Ectodermal cell (in vitro differentiated cells): ENCODE measurements around the gene CMKLR1.

Experiments used
- H3K27ac ChIP-seq: 2 replicates; pipeline ENCODE4 v1.7.0; 2013; ENCODE audit warnings: mild to moderate bottlenecking, low read depth, low read length; ENCODE audit not compliant: insufficient read depth, poor library complexity, severe bottlenecking
- H3K27me3 ChIP-seq: 2 replicates; pipeline ENCODE4 v1.7.0; 2013; ENCODE audit warnings: mild to moderate bottlenecking, low read length; ENCODE audit not compliant: insufficient read depth, control insufficient read depth, poor library complexity, severe bottlenecking
- H3K36me3 ChIP-seq: one replicate; pipeline ENCODE4 v1.7.0; 2013; ENCODE audit warnings: low read length; ENCODE audit not compliant: control insufficient read depth, insufficient read depth
- H3K4me1 ChIP-seq: one replicate; pipeline ENCODE4 v1.7.0; 2013; ENCODE audit warnings: low read length; ENCODE audit not compliant: control insufficient read depth, insufficient read depth
- H3K4me3 ChIP-seq: 2 replicates; pipeline ENCODE4 v1.7.0; 2013; ENCODE audit warnings: low read depth, low read length, control low read depth; ENCODE audit not compliant: insufficient read depth
- H3K9me3 ChIP-seq: 2 replicates; pipeline ENCODE4 v1.7.0; 2013; ENCODE audit warnings: mild to moderate bottlenecking, low read length, moderate library complexity; ENCODE audit not compliant: control insufficient read depth
- WGBS, 2 experiments: methylation state at CpG; one replicate each; pipeline ENCODE4 v1.1.7; 2013; ENCODE audit warnings: missing lambda C conversion rate in 2 of 2; 5-methylcytosine and 5-hydroxymethylcytosine counted together

The CMKLR1 gene

GRCh38 chr12:108254030-108254429 lies 85.1 kb downstream of the CMKLR1 start:
- 76 to 83% methylated on average over 5 of the region's 5 CpGs for WGBS, 2 experiments
- no peaks in the 10 kb centered on the region for H3K36me3 ChIP-seq
- H3K27me3 ChIP-seq: no peaks in the 10 kb centered on the region
- H3K27ac ChIP-seq: no peak overlapping the region
- no peak overlapping the region for H3K4me3 ChIP-seq
- peaks cover 36% of the 10 kb centered on the region for H3K4me1 ChIP-seq
- H3K9me3 ChIP-seq: no peaks in the 10 kb centered on the region

GRCh38 chr12:108253540-108253939 lies 85.6 kb downstream of the CMKLR1 start:
- Histone ChIP-seq H3K27ac (no peak overlapping the region), H3K27me3 (no peaks in the 10 kb centered on the region), H3K36me3 (no peaks in the 10 kb centered on the region), H3K9me3 (no peaks in the 10 kb centered on the region), H3K4me1 (peaks cover 36% of the 10 kb centered on the region), H3K4me3 (no peak overlapping the region)
- 9 to 16% methylated on average over 4 of the region's 4 CpGs for WGBS, 2 experiments

- Histone ChIP-seq H3K4me3 (no peak overlapping the region), H3K4me1 (peaks cover 36% of the 10 kb centered on the region), H3K36me3 (no peaks in the 10 kb centered on the region), H3K27me3 (no peaks in the 10 kb centered on the region), H3K27ac (no peak overlapping the region), H3K9me3 (no peaks in the 10 kb centered on the region)
- WGBS, 2 experiments: 93% methylated on average over 7 of the region's 7 CpGs
Observed at GRCh38 chr12:108252523-108252922, 86.6 kb downstream of the CMKLR1 start.

- no peaks in the 10 kb centered on the region for H3K36me3 ChIP-seq
- no peak overlapping the region for H3K27ac ChIP-seq
- peaks cover 13% of the 10 kb centered on the region for H3K4me1 ChIP-seq
- no peaks in the 10 kb centered on the region for H3K27me3 ChIP-seq
- no peaks in the 10 kb centered on the region for H3K9me3 ChIP-seq
- H3K4me3 ChIP-seq: no peak overlapping the region
- WGBS, 2 experiments: 93 to 95% methylated on average over 13 of the region's 13 CpGs
Observed at GRCh38 chr12:108248011-108248410, 91.1 kb downstream of the CMKLR1 start.

GRCh38 chr12:108247130-108247529 lies 92.0 kb downstream of the CMKLR1 start:
- H3K27me3 ChIP-seq: no peaks in the 10 kb centered on the region
- no peak overlapping the region for H3K4me3 ChIP-seq
- no peaks in the 10 kb centered on the region for H3K36me3 ChIP-seq
- no peak overlapping the region for H3K27ac ChIP-seq
- peaks cover 4% of the 10 kb centered on the region for H3K4me1 ChIP-seq
- WGBS, 2 experiments: 95 to 96% methylated on average over 1 of the region's 2 CpGs
- no peaks in the 10 kb centered on the region for H3K9me3 ChIP-seq

GRCh38 chr12:108241986-108242703 lies 97.0 kb downstream of the CMKLR1 start:
- H3K4me1 ChIP-seq: no peaks in the 10 kb centered on the region
- 86 to 89% methylated on average over 10 of the region's 10 CpGs for WGBS, 2 experiments
- H3K36me3 ChIP-seq: no peaks in the 10 kb centered on the region
- no peaks in the 10 kb centered on the region for H3K9me3 ChIP-seq
- no peaks in the 10 kb centered on the region for H3K27me3 ChIP-seq
- no peak overlapping the region for H3K4me3 ChIP-seq
- H3K27ac ChIP-seq: no peak overlapping the region

GRCh38 chr12:108240928-108241327 lies 98.2 kb downstream of the CMKLR1 start:
- no peaks in the 10 kb centered on the region for H3K9me3 ChIP-seq

GRCh38 chr12:108240027-108240785 lies 98.9 kb downstream of the CMKLR1 start:
- Histone ChIP-seq H3K27ac (no peak overlapping the region), H3K27me3 (no peaks in the 10 kb centered on the region)
- 86 to 87% methylated on average over 34 of the region's 34 CpGs for WGBS, 2 experiments

More at GRCh38 chr12:108240928-108241327, 98.2 kb downstream of the CMKLR1 start:
- 95 to 97% methylated on average over 4 of the region's 4 CpGs for WGBS, 2 experiments
- H3K4me1 ChIP-seq: peaks cover 2% of the 10 kb centered on the region
- H3K27ac ChIP-seq: no peak overlapping the region
- H3K4me3 ChIP-seq: no peak overlapping the region
- no peaks in the 10 kb centered on the region for H3K27me3 ChIP-seq
- no peaks in the 10 kb centered on the region for H3K36me3 ChIP-seq

GRCh38 chr12:108239378-108239777 lies 99.7 kb downstream of the CMKLR1 start:
- Histone ChIP-seq H3K27ac (no peak overlapping the region), H3K27me3 (no peaks in the 10 kb centered on the region), H3K9me3 (no peaks in the 10 kb centered on the region), H3K4me1 (peaks cover 10% of the 10 kb centered on the region), H3K4me3 (no peak overlapping the region), H3K36me3 (no peaks in the 10 kb centered on the region)
- 92 to 94% methylated on average over 2 of the region's 2 CpGs for WGBS, 2 experiments

More at GRCh38 chr12:108240027-108240785, 98.9 kb downstream of the CMKLR1 start:
- H3K4me3 ChIP-seq: no peak overlapping the region
- peaks cover 9% of the 10 kb centered on the region for H3K4me1 ChIP-seq
- no peaks in the 10 kb centered on the region for H3K9me3 ChIP-seq
- H3K36me3 ChIP-seq: no peaks in the 10 kb centered on the region

- H3K9me3 ChIP-seq: no peaks in the 10 kb centered on the region
- peaks cover 10% of the 10 kb centered on the region for H3K4me1 ChIP-seq
- no peak overlapping the region for H3K4me3 ChIP-seq
- H3K27me3 ChIP-seq: no peaks in the 10 kb centered on the region
- 95 to 96% methylated on average over 3 of the region's 3 CpGs for WGBS, 2 experiments
- no peak overlapping the region for H3K27ac ChIP-seq
- H3K36me3 ChIP-seq: no peaks in the 10 kb centered on the region
Observed at GRCh38 chr12:108238474-108238873, 100.6 kb downstream of the CMKLR1 start.
